B cell (primary cell): ENCODE data around the gene EGFL6.

Experiments used
- CTCF ChIP-seq: fragments of 200-600 bp; IDR thresholded peaks from one replicate; pipeline ENCODE4 v1.8.0; 2022; ENCODE audit warnings: antibody characterized with exemption, mild to moderate bottlenecking
- EZH2 ChIP-seq: IDR thresholded peaks from 2 replicates; pipeline ENCODE4 v1.6.1; 2012; ENCODE audit warnings: borderline replicate concordance, low read depth, mild to moderate bottlenecking, moderate library complexity, low read length; ENCODE audit not compliant: insufficient read depth, poor library complexity, severe bottlenecking

GRCh38 chrX:13550346-13550745 is 19.1 kb upstream of the EGFL6 start:
- TF ChIP-seq CTCF: no peak
- no peak for TF ChIP-seq EZH2
